Gastroesophageal sphincter (tissue), 3 donors: Measurements from ENCODE around the gene SNTG2.

Experiments
- POLR2AphosphoS5 ChIP-seq: sonication (generic); formaldehyde crosslinking; IDR thresholded peaks from one replicate; pipeline ENCODE4 v1.6.1; 2017; ENCODE audit warnings: antibody characterized with exemption
- TF ChIP-seq, protein P1 (sequence below), 4 experiments: fragments of 200-600 bp in 2 of 4; fragments of 450-650 bp in 2 of 4; sonication (generic) in 1 of 4; IDR thresholded peaks; one replicate each; pipeline ENCODE4 v1.5.1; 2017 to 2019; ENCODE audit warnings: antibody characterized with exemption in 4 of 4, mild to moderate bottlenecking in 2 of 4, moderate library complexity in 2 of 4

DNA sequence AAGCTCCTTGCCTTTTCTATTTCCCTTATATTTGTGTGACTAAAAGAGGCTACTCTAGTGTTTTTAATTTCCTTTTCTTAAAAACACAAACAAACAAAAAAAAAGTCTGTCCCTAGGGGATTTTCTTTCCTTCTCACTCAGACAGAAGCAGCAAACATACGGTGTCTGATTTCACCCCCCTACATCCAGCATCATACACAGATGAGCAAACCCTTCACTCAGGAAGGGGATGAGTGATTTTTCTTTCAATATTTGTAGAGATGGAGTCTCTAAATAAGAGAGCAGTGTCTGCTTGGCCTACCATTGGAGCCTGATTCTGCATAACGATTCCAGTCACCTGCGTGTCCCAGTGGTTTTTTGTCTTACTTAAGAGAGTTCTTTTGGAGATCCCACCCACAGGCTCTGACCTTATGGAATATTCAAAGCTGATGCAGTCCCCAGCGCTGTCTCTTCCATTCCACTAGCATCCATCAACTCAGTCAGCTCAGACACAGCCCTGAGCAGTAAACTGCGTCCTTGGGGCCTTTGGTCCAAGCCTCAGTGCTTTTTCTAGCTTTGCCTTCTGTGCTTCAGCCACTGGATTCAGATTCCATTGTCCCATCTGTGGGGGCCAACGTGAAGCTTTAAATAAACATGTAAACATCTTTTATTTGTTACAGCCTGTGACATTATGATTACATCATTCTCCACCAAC lies 410.1 kb downstream of the SNTG2 start:
- no peak for TF ChIP-seq POLR2AphosphoS5
- TF ChIP-seq, protein P1, sequence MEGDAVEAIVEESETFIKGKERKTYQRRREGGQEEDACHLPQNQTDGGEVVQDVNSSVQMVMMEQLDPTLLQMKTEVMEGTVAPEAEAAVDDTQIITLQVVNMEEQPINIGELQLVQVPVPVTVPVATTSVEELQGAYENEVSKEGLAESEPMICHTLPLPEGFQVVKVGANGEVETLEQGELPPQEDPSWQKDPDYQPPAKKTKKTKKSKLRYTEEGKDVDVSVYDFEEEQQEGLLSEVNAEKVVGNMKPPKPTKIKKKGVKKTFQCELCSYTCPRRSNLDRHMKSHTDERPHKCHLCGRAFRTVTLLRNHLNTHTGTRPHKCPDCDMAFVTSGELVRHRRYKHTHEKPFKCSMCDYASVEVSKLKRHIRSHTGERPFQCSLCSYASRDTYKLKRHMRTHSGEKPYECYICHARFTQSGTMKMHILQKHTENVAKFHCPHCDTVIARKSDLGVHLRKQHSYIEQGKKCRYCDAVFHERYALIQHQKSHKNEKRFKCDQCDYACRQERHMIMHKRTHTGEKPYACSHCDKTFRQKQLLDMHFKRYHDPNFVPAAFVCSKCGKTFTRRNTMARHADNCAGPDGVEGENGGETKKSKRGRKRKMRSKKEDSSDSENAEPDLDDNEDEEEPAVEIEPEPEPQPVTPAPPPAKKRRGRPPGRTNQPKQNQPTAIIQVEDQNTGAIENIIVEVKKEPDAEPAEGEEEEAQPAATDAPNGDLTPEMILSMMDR (IDR thresholded peaks at IDR 0.05): no peak
